Activated CD4-positive, CD25-positive, alpha-beta regulatory T cell treated with anti-CD3 and anti-CD28 coated beads, Interleukin-2, amount 50 U/mL, for 16 hours (primary cell): ENCODE measurements around the gene PPIP5K1.

ENCODE experiments used
- DNase-seq: peaks from one replicate; pipeline ENCODE4 v3.0.0-alpha.2; 2020; ENCODE audit warnings: low read depth, low spot score

The PPIP5K1 gene

DNA sequence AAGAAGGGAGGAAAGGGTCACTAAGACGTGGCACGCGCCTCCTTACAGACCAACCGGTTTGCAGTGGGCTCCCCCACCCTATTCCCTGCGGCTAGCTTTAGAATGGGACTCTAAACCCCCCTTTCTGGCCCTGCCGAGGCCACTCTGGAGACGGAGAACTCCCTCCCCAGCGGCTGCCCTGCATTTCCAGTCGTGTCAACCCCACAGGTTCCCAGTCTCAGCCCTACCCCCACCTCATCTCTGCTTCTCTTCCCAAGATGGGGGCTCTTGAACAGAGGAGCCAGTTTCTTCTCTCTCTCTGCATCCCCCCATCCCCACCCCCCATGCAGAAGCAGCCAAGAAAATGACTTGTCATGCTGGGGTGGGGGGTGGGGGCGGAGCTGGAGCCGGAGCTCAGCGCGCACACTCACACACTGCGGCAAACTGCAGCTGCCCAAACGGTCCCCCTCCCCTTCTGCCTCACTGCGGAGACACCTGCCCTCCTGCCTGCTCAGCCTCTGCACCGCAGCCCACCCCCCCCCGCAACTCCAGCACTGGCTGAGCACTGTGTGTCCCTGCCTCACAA lies 71.7 kb downstream of the PPIP5K1 start:
- DNase-seq: no peak

- no peak for DNase-seq
Measured at GRCh38 chr15:43517354-43518196, 72.4 kb downstream of the PPIP5K1 start, which contains the start of gene MAP1A. TSS of gene MAP1A (plus strand) at chr15:43517608. CDS start at chr15:43521474, 3,866 bp downstream.

DNA sequence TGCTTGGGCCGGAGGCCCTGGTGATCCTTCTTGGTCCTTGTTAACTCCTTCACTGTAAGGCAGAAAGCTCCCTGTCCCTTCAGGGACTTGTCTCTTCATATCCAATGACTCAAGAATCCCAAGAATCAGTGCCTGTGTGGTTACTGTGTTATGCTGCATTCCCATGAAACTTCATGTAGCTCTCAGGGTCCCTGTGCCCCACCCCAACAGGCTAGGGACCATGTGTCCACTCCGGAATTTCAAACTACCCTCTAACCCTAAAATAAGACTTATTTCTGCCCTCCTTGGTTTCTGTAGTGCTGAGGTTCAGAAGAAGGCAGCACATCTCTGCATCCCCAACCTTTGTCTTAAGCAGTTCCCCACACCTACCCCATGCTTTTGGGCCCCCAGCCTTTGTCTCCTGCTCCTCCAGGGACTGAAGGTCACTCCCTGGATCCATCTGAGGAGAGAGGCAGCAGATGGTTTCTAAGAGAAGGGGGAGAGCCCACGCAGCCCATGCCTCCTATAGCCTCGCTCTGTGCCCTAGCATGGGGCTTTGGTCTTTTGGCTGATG lies 73.1 kb downstream of the PPIP5K1 start:
- DNase-seq: no peak

DNA sequence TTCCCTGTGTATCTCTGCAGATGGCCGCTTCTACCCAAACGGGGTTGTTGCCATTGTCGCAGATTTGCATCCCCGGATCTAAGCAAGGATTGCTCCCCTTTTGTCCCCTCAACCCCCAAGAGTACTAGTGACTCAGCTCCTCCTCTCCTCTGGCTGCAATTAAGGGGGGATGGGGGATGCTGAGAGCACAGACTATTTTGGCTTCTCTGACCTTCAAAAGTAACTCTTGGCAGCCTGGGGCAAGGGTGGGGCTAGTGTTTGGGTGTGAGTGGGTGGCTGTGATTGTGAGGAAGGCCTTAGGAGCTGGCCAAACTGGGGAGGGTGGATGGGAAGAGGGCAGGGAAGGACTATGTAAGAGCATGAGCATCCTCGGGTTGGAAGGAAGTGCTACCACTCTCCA lies 73.8 kb downstream of the PPIP5K1 start:
- DNase-seq: no peak

GRCh38 chr15:43515741-43516140 lies 74.3 kb downstream of the PPIP5K1 start:
- DNase-seq: no peak

- DNase-seq: no peak
Measured at GRCh38 chr15:43514241-43515057, 75.6 kb downstream of the PPIP5K1 start.

DNA sequence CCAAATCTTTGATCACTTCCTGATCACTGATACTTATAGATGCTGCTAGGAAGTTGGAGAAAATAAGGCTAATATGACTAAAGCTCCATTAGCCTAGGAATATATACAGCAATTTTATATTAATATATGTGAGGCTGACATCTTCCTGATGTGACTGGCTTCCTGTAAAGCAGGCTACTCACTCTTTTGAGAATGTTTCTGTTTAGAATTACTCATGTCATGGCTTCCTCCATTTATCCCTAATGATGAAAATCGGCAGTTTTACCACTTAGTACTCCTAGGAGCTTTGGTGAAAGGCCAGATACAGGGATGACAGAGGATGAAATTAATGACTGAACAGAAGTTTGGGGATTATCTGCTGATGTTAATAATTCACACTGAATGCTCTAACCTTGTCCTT lies 76.5 kb downstream of the PPIP5K1 start:
- no peak for DNase-seq

DNA sequence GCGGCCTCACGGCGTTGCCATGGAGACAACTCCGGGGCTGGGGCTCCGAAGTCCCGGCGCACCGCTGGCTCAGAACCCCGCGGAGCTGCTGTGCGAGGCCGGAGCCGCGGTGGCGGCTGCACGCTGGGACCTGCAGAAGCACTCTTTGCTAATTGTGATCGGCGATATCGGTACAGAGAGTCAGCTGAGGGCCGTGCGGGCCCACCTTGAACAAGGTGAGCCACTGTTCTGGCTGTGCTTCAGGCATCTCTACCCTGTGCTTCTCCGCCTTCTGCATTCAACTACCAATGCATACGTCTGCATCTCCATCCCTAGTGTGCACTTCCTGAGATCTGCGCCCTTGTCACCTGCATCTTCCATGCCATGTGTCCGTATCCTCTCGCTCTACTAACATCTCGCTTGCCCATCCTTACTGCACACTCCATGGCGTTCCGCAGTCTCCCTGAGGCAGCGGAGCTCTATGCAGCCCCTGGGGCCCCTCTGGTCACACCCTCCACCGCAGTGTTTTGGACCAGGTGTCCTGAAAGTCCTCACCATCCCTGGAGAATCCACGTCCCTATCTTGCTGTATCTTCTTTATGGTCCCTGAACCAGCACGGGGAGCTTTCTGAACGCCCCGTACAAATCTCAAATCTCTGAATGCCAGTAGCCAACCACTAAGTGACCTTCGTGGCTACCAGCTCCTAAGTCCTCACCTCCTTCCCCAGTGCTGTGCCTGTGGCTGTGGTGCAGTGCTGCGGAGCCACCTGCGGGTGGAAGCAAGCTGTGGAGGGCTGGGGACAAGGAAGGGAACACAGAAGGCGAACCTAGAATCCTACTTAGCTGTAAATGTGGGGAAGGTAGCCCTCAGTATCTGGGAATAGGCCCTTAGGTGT lies 78.8 kb downstream of the PPIP5K1 start:
- DNase-seq: no peak

GRCh38 chr15:43510200-43511011 lies 79.6 kb downstream of the PPIP5K1 start:
- DNase-seq: peak; percentile 89

- no peak for DNase-seq
Measured at GRCh38 chr15:43509660-43510199, 80.3 kb downstream of the PPIP5K1 start.

DNA sequence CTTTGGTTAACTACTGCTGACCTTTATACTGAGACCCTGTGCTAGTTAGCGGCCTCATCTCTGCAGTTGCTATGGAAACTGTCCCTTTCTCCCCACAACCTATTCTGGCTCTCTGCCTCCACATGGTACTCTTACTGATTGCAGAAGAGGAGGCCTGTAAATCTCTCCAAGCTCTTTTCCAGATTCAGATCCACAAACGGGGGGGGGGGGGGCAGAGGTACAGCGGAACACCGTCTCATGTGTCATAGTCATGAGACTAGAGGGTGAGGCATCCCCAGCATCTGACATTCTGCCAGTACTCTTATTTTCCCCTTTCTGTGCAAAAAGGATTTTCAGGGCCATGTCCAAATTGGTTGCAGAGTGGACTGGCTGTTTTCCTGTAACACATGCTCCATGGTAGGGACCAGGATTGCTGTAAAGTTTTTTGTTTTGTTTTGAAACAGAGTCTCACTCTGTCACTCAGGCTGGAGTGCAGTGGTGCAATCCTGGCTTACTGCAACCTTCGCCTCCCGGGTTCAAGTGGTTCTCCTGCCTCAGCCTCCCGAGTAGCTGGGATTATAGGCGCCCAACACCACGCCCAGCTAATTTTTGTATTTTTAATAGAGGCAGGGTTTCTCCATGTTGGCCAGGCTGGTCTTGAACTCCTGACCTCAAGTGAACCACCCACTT lies 80.9 kb downstream of the PPIP5K1 start:
- DNase-seq: no peak

GRCh38 chr15:43508421-43508820 lies 81.6 kb downstream of the PPIP5K1 start:
- no peak for DNase-seq

DNA sequence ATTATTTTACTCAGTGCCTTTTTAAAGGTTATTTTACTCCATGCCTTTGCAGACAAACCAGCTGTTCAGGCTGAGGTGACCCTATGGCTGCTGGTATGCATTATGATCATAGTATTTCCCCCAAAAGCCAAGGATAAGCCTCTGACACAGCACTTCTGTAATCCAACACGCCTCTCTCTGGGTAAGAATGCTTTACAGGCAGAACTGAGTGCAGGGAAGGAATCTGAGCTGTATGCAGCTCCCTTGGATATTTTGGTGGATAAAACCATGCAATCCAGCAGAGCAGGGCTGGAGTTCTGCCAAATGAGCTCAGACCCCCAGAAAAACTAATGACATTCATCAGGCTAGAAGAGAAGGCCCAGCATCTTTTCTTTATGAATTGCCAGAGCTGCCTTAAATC lies 84.3 kb downstream of the PPIP5K1 start:
- DNase-seq: no peak

- DNase-seq: no peak
Measured at GRCh38 chr15:43499635-43500034, 90.4 kb downstream of the PPIP5K1 start.

DNA sequence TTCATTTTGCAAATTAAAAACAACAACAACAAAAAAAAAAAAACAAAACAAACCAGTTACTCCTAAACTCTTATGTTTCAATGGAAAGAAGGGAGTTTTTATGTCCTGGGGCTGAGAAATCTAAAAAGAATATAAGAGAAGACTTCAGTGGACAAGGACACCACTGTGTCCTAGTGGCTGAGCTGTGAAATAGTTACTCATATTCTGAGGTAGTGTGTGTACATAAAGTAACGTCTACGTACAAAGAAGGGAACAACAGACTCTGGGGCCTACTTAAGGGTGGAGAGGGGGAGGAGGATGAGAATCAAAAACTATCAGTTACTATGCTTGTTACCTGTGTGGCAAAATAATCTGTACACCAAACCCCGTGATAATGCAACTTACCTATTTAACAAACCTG lies 91.0 kb downstream of the PPIP5K1 start:
- DNase-seq: no peak

DNA sequence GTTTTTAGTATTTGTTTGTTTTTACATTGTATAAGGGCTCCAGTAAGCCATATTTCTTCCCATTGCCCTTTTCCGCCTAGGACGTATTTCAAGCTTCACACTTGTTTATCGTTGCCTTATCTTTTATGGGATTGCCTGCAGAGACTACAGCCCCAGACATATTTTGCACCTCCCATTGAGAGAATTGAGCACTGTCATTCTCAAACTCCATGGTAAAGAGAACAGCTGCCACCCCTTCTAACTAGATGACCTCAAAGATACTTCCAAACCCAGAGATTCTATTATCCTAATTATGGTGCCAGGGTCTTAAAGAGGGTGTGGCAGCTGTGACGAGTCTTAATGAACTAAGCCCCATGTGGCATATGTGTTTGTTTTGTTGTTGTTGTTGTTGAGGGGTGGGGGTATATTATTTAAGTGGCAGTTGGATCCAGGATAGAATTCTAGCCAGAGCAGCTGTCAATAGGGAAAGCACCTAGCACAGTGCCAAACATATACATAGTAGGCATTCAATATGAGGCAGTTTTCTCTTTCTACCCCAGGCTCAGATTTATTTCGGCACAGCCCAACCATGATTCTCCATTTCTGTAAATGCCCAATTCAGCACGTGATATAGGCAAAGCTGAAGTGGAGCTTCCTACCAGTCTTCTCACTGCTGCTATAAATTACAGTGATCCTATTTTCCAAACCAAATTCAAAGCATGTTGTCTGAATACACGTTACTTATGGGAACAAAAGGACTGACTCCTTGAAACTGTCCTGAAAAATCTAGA lies 96.1 kb downstream of the PPIP5K1 start:
- no peak for DNase-seq

DNA sequence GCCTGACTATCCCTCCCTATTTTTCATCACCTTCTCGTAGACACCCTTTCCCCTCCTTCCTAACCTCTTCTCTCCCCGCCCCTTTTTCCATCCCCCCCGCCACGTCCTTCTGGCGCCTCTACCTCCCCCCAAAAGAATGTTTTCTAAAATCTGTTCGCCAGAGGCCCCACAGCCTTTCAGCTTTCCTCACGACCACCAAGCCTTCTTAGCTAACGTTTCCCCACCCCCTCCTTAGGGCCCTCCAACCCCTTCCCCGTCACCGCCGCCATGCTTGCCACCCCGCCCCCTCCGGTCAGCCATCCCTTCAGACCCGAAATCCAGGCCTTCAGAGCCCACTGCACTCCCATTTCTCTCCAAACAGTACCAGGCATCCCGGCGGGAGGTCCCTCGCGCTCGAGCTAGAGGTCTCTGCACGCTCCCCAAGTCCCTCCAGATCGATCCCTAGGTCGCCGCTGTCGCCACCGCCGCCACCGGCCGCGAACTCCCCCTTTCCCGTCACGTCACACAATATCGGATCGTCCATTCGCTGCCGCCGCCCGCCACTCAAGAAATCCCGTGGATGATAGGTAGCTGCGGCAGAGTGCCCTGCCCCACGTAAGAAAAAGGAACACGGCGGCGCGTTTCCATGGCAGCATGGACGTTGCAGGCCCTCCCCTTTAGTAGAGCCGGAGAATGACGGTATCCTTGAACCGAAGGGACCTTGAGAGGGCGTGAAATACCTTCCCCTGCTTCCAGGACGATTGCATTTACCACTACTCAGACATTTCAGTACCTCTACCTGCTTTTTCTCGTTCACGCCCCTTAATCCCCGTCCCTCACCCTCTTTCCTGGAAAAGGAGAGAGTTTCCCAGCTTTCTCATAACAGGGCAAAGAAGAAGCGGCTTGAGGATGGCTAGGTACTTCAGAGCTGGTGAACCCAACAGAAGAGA lies 97.1 kb downstream of the PPIP5K1 start, which contains the start of gene TP53BP1:
Gene TP53BP1 (minus strand): TSS at position 484 of the 929 bp plus-strand sequence. CDS start 113 bp downstream, at position 371.
- DNase-seq: peak; percentile 93
